Ovary (tissue), 9 donors: ENCODE data around the gene EYA4. TPM values are rescaled to one million over a fixed set of nuclear protein-coding genes. Genes with fewer than 3 reads are reported as not detected.

ENCODE experiments used
- DNase-seq, 5 donors: peaks; one replicate each; pipeline ENCODE4 v3.0.0-alpha.2; 2019 to 2020
- H3K27ac ChIP-seq, 2 donors: fragments of 200-600 bp; one replicate each; pipeline versions ENCODE4 v1.5.1 to v1.8.0; 2019 to 2022
- H3K27me3 ChIP-seq: fragments of 200-600 bp; one replicate; pipeline ENCODE4 v1.8.0; 2022
- H3K36me3 ChIP-seq: fragments of 200-600 bp; sonication (generic); one replicate; pipeline ENCODE4 v1.5.1; 2019
- H3K4me1 ChIP-seq: one replicate; pipeline ENCODE4 v1.8.1; 2013; ENCODE audit warnings: mild to moderate bottlenecking, moderate library complexity; ENCODE audit not compliant: insufficient read depth
- H3K4me3 ChIP-seq: fragments of 200-600 bp; sonication (generic); one replicate; pipeline ENCODE4 v1.5.1; 2017
- H3K9me3 ChIP-seq, 2 donors: fragments of 200-600 bp in 1 of 2; sonication (generic) in 1 of 2; one replicate each; pipeline versions ENCODE4 v1.5.1 to v1.8.1; 2013 to 2019; ENCODE audit warnings: mild to moderate bottlenecking in 1 of 2, moderate library complexity in 1 of 2
- EP300 ChIP-seq: sonication (generic); formaldehyde crosslinking; IDR thresholded peaks from one replicate; pipeline ENCODE4 v1.6.1; 2017; ENCODE audit warnings: antibody characterized with exemption
- POLR2A ChIP-seq: fragments of 450-650 bp; IDR thresholded peaks from one replicate; pipeline ENCODE4 v1.6.1; 2017; ENCODE audit warnings: antibody characterized with exemption, mild to moderate bottlenecking, moderate library complexity
- WGBS, 3 donors: extraction: QIAGEN DNeasy Blood & Tissue Kit in 1 of 3; methylation state at CpG; one replicate each; pipeline versions ENCODE4 v1.1.5 to v1.1.7; 2013 to 2017; 5-methylcytosine and 5-hydroxymethylcytosine counted together
- intact Hi-C, 4 donors: fragments of 100-400 bp; cut with DNase I; formaldehyde crosslinking; loops; one replicate each; pipeline versions ENCODE4 v1.11.0 to v1.15.1; 2022 to 2023
- polyA plus RNA-seq, 2 donors: library from polyadenylated mRNA; stranded (reverse); fragments of 200-250 nt in 1 of 2; fragments of 350-450 nt in 1 of 2; fragmentation: Illumina TruSeq in 1 of 2; extraction: RNeasy Lipid Tissue Mini Kit (QIAGEN cat#74804) in 1 of 2; gene quantifications; one replicate each; pipeline ENCODE4 v1.2.3, GENCODE V29; 2013 to 2014
- total RNA-seq, 7 donors: library from RNA; depleted of rRNA in 2 of 7; stranded (reverse); fragments of >200 nt in 2 of 7; fragmentation: NEBNext Ultra II Directional in 3 of 7; extraction: Animal tissue kit (Norgen Biotek cat#: 25700) in 3 of 7; gene quantifications; one replicate each; pipeline versions ENCODE4 v1.1.0 to v1.2.4, GENCODE V29; 2016 to 2023
- TF ChIP-seq, protein P1 (sequence below), 3 donors: fragments of 450-650 bp in 2 of 3; fragments of 200-600 bp in 1 of 3; IDR thresholded peaks; one replicate each; pipeline versions ENCODE4 v1.5.1 to v1.8.0; 2016 to 2022; ENCODE audit warnings: antibody characterized with exemption in 3 of 3, mild to moderate bottlenecking in 1 of 3
- donor health status: DM: no; HTN: no; CAD: no; lungs with moderate emphysema.
- donor health status: DM: no; HTN: no; CAD: no.
- donor health status: Bipolar disorder and iron deficiency.
- donor health status: DM: yes; HTN: yes; CAD: no.
- donor health status: DM: no; HTN: no; CAD: no.
- donor health status: DM: yes; HTN: yes; CAD: no.

The EYA4 gene
- total and polyA plus RNA-seq, 9 donors = 0.08 to 17.8 (median 2.0) TPM

DNA sequence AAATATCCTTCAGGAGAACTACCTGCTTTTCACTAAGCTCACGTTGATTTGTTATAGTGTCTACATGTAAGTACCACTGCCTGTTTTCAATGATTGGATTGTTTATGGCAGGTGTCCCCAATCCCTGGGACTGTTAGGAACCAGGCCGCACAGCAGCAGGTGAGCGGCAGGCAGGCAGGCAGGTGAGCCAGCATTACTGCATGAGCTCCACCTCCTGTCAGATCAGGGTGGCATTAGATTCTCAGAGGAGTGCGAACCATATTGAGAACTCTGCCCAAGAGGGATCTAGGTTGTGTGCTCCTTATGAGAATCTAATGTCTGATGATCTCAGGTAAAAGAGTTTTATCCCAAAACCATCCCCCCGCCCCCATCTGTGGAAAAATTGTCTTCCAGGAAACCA lies 303.3 kb downstream of the EYA4 start:
- Histone ChIP-seq H3K36me3 (no peaks in the 10 kb centered on the region), H3K27me3 (no peaks in the 10 kb centered on the region), H3K4me1 (no peaks in the 10 kb centered on the region), H3K9me3 (no peaks in the 10 kb centered on the region), H3K27ac (no peak overlapping the region), H3K4me3 (no peak overlapping the region)
- intact Hi-C loops = no loop called here
- TF ChIP-seq, protein P1, sequence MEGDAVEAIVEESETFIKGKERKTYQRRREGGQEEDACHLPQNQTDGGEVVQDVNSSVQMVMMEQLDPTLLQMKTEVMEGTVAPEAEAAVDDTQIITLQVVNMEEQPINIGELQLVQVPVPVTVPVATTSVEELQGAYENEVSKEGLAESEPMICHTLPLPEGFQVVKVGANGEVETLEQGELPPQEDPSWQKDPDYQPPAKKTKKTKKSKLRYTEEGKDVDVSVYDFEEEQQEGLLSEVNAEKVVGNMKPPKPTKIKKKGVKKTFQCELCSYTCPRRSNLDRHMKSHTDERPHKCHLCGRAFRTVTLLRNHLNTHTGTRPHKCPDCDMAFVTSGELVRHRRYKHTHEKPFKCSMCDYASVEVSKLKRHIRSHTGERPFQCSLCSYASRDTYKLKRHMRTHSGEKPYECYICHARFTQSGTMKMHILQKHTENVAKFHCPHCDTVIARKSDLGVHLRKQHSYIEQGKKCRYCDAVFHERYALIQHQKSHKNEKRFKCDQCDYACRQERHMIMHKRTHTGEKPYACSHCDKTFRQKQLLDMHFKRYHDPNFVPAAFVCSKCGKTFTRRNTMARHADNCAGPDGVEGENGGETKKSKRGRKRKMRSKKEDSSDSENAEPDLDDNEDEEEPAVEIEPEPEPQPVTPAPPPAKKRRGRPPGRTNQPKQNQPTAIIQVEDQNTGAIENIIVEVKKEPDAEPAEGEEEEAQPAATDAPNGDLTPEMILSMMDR (IDR thresholded peaks at IDR 0.05) = no peak
- TF ChIP-seq EP300 (no peak), POLR2A (no peak)
- no peak for DNase-seq
- 92 to 97% (median 95%) methylated on average over 5 of the region's 5 CpGs for WGBS, 3 donors

DNA sequence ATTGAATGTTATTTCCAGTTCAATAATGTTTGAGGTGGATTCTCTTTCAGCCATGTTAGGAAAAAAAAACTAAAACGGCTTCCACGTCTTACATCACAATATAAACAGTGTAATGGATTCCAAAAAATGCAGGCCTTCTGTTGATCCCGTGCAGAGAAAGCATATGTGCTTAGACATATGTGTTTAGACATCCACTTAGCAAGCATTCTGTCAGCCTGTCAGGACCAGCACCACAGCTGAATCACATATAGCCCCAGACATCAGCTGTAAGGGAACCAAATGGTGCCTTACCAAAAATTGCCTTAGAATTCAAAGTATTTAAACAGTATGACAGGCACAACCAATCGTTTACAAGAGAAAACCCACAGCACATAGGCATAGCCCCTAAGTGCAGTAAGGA lies 304.9 kb downstream of the EYA4 start:
- Histone ChIP-seq H3K27ac (no peak overlapping the region), H3K27me3 (no peaks in the 10 kb centered on the region), H3K4me1 (no peaks in the 10 kb centered on the region), H3K36me3 (no peaks in the 10 kb centered on the region), H3K4me3 (no peak overlapping the region), H3K9me3 (no peaks in the 10 kb centered on the region)
- intact Hi-C loops = no loop called here
- TF ChIP-seq, protein P1 (IDR thresholded peaks at IDR 0.05) = no peak
- no peak for TF ChIP-seq POLR2A
- TF ChIP-seq EP300 = no peak
- DNase-seq = no peak
- 72 to 73% (median 72%) methylated on average over 4 of the region's 4 CpGs for WGBS, 3 donors

DNA sequence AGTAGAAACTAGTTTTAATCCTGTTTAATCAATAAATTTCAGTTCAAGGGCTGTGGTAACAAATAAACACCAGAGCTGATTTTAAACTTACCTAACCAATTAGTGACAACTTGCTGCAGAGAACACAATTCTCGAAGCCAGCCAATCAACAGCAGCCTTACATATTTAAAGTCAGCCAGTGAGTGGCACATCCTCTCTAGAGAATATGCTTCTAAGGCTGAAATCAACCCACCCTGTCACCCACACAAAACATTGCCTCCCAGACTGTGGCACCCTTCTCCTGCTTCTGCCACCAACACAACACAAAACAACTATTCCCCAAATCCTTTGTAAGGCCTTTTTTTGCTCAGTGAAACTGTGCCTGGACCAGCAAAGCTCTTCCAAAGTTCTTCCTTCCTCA lies 306.0 kb downstream of the EYA4 start:
- H3K9me3 ChIP-seq = no peaks in the 10 kb centered on the region
- peaks cover 3% of the 10 kb centered on the region for H3K4me1 ChIP-seq
- intact Hi-C loops = no loop called here
- no peaks in the 10 kb centered on the region for H3K36me3 ChIP-seq
- H3K4me3 ChIP-seq = no peak overlapping the region
- 94 to 98% (median 97%) methylated on average over 1 of the region's 1 CpG for WGBS, 3 donors
- no peaks in the 10 kb centered on the region for H3K27me3 ChIP-seq
- no peak for DNase-seq
- TF ChIP-seq EP300 = no peak
- TF ChIP-seq POLR2A = no peak
- TF ChIP-seq, protein P1 (IDR thresholded peaks at IDR 0.05) = no peak
- H3K27ac ChIP-seq = no peak overlapping the region

DNA sequence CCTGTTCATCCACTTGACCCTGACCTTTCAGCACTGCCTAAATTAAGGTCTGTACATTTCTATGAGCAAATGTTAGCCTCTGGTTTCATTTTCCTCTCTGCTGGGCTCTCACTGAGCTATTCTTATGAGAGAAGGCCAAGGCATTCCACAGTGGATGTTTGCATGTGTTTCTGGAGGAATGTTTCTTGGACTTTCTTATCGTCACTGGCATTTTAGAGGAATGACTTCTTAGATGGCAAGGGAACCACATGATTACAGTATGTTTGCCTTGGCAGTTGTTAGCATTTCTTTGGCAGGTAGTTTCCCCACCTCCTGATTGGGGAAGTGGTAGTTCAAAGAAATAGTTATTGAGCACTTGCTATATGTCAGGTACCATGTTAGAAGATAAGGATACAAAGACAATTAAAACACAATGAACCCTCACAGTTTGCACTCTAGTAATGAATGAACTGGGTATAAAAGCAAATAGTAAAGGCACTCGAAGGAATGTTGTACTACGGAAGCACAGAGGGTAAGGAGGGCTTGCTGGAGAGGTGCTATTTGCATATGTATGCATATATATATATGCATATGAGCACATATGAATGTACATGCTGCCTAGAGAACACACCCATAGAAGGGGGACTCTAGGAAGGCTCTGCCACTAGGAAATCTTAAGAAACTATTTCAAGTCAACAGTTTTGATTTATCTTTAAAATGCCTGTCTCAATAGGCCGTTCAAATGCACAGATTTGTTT lies 307.4 kb downstream of the EYA4 start:
- no peaks in the 10 kb centered on the region for H3K27me3 ChIP-seq
- H3K9me3 ChIP-seq = no peaks in the 10 kb centered on the region
- intact Hi-C loops = no loop called here
- no peaks in the 10 kb centered on the region for H3K36me3 ChIP-seq
- TF ChIP-seq, protein P1 (IDR thresholded peaks at IDR 0.05) = no peak
- no peak for TF ChIP-seq EP300
- no peak for TF ChIP-seq POLR2A
- H3K27ac ChIP-seq = no peak overlapping the region
- no peak for DNase-seq
- H3K4me3 ChIP-seq = no peak overlapping the region
- 69 to 73% (median 73%) methylated on average over 4 of the region's 4 CpGs for WGBS, 3 donors
- H3K4me1 ChIP-seq = peaks cover 5% of the 10 kb centered on the region
